Peyer's patch (tissue), 4 donors: ENCODE results near the gene ELMO1. TPM values are rescaled to one million over a fixed set of nuclear protein-coding genes. Genes with fewer than 3 reads are reported as not detected.

Experiments
- DNase-seq, 3 donors: peaks; one replicate each; pipeline ENCODE4 v3.0.0-alpha.2; 2017 to 2019
- H3K27ac ChIP-seq, 4 donors: fragments of 200-600 bp; sonication (generic); one replicate each; pipeline ENCODE4 v1.5.1; 2016 to 2019
- H3K27me3 ChIP-seq, 2 donors: fragments of 200-600 bp; sonication (generic); one replicate each; pipeline ENCODE4 v1.5.1; 2019
- H3K36me3 ChIP-seq, 3 donors: fragments of 200-600 bp; sonication (generic); one replicate each; pipeline ENCODE4 v1.5.1; 2016 to 2019
- H3K4me1 ChIP-seq, 4 donors: fragments of 200-600 bp; sonication (generic); one replicate each; pipeline ENCODE4 v1.5.1; 2016 to 2019
- H3K4me3 ChIP-seq, 4 donors: fragments of 200-600 bp; sonication (generic); 1 replicate in 3 of 4; 2 replicates in 1 of 4; pipeline ENCODE4 v1.5.1; 2016 to 2019; ENCODE audit warnings: mild to moderate bottlenecking in 1 of 4
- H3K9me3 ChIP-seq, 4 donors: fragments of 200-600 bp; sonication (generic); one replicate each; pipeline ENCODE4 v1.5.1; 2016 to 2019; ENCODE audit warnings: mild to moderate bottlenecking in 1 of 4
- POLR2A ChIP-seq, 2 donors: fragments of 450-650 bp; IDR thresholded peaks; one replicate each; pipeline ENCODE4 v1.5.1; 2017; ENCODE audit warnings: antibody characterized with exemption in 2 of 2, mild to moderate bottlenecking in 2 of 2, moderate library complexity in 2 of 2
- total RNA-seq, 4 donors: library from RNA; depleted of rRNA; stranded (reverse); fragments of >200 nt; gene quantifications; one replicate each; pipeline ENCODE4 v1.1.0, GENCODE V29; 2016
- TF ChIP-seq, protein P1 (sequence below), 6 experiments: fragments of 450-650 bp in 4 of 6; fragments of 200-600 bp in 2 of 6; sonication (generic) in 1 of 6; IDR thresholded peaks; one replicate each; pipeline ENCODE4 v1.5.1; 2017 to 2019; ENCODE audit warnings: antibody characterized with exemption in 6 of 6, mild to moderate bottlenecking in 3 of 6, moderate library complexity in 1 of 6

Gene ELMO1
- total RNA-seq, 4 donors from 2014 or later: 43.1 to 381 (median 72.2) TPM

DNA sequence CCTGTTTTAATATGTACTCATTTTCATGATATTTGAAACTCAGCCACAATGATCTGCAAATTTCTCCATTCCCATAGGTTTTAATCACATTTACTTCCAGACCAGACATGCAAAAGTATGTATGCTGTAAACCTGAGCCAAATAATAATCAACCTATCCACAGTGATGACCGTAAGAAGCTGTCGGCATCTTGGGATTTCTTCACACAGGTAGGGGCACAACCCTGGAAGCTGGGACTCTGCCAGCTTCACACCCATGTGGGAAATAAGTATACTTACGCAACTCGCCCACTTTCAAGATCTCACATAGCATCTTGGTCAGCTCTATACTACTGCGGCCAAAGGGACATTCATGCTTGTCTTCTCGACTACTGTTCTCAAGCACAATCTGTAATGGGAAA lies 352.3 kb downstream of the ELMO1 start:
- no peak for DNase-seq
- TF ChIP-seq POLR2A (IDR thresholded peaks at IDR 0.05): no peak
- TF ChIP-seq, protein P1, sequence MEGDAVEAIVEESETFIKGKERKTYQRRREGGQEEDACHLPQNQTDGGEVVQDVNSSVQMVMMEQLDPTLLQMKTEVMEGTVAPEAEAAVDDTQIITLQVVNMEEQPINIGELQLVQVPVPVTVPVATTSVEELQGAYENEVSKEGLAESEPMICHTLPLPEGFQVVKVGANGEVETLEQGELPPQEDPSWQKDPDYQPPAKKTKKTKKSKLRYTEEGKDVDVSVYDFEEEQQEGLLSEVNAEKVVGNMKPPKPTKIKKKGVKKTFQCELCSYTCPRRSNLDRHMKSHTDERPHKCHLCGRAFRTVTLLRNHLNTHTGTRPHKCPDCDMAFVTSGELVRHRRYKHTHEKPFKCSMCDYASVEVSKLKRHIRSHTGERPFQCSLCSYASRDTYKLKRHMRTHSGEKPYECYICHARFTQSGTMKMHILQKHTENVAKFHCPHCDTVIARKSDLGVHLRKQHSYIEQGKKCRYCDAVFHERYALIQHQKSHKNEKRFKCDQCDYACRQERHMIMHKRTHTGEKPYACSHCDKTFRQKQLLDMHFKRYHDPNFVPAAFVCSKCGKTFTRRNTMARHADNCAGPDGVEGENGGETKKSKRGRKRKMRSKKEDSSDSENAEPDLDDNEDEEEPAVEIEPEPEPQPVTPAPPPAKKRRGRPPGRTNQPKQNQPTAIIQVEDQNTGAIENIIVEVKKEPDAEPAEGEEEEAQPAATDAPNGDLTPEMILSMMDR (IDR thresholded peaks at IDR 0.05): no peak
- no peak overlapping the region for H3K4me3 ChIP-seq

DNA sequence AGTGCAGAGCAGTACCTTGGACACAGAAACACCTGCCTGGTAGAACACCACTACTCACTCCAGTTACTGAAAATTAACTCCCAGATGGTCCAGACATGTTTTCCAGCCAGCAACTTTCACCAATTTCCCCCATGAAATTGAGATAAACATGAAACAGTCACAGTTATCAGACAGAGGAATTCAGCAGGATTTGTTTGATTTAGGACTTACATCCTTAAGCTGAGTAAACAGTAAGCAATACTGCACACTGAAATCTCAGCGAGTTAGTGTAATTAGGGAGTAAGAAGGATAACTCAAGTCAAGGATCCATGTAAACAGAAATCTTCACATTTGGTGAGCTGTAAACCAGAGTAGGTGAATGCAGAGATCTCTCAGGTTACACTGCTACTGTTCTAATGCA lies 353.5 kb downstream of the ELMO1 start:
- H3K9me3 ChIP-seq: no peaks in the 10 kb centered on the region

More for the DNA sequence above, 352.3 kb downstream of the ELMO1 start:
- Histone ChIP-seq H3K27ac (no peak overlapping the region), H3K4me1 (no peaks in the 10 kb centered on the region), H3K27me3 (no peaks in the 10 kb centered on the region), H3K36me3 (no peaks in the 10 kb centered on the region), H3K9me3 (no peaks in the 10 kb centered on the region)

DNA sequence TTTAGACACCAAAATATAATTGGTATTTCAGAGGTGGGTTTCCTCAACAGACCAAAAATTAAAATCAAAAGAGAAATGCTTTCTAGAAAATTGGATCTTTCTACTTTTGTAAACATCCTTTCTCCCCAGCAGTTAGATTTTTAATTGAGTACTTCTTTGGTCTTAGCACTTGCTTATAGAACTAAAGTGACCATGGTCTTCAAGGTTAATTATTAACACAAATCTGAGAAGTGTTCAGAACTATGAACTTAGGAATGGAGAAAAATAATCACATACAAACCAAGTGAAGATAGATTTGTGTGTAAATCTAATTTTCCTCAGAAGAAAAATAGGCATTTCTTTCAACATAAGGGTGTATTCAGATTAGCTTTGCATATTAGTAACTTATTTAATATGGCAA lies 355.4 kb downstream of the ELMO1 start:
- Histone ChIP-seq H3K36me3 (no peaks in the 10 kb centered on the region), H3K4me1 (no peaks in the 10 kb centered on the region), H3K9me3 (no peaks in the 10 kb centered on the region), H3K27me3 (no peaks in the 10 kb centered on the region), H3K27ac (no peak overlapping the region), H3K4me3 (no peak overlapping the region)
- DNase-seq: no peak
- no peak for TF ChIP-seq POLR2A (IDR thresholded peaks at IDR 0.05)
- TF ChIP-seq, protein P1 (IDR thresholded peaks at IDR 0.05): no peak

More for the DNA sequence above, 353.5 kb downstream of the ELMO1 start:
- Histone ChIP-seq H3K27ac (no peak overlapping the region), H3K4me3 (no peak overlapping the region), H3K27me3 (no peaks in the 10 kb centered on the region), H3K36me3 (no peaks in the 10 kb centered on the region), H3K4me1 (no peaks in the 10 kb centered on the region)
- no peak for DNase-seq
- no peak for TF ChIP-seq POLR2A (IDR thresholded peaks at IDR 0.05)
- TF ChIP-seq, protein P1 (IDR thresholded peaks at IDR 0.05): no peak

DNA sequence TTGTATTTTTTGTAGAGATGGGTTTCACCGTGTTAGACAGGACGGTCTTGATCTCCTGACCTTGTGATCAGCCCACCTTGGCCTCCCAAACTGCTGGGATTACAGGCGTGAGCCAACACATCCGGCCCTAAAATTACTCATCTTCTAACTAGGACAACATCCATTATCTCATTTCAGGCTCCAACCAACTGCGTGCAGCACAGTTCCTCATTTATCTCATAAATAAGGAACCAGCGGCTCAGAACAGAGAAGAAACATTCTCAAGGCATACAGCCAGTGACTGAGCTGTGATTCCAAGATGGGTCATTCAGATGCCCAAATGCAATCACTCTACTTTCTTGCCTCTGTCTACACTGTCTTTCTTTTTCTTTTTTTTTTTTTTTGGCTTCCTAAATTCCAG lies 356.1 kb downstream of the ELMO1 start:
- no peak for DNase-seq
- H3K4me3 ChIP-seq: no peak overlapping the region

DNA sequence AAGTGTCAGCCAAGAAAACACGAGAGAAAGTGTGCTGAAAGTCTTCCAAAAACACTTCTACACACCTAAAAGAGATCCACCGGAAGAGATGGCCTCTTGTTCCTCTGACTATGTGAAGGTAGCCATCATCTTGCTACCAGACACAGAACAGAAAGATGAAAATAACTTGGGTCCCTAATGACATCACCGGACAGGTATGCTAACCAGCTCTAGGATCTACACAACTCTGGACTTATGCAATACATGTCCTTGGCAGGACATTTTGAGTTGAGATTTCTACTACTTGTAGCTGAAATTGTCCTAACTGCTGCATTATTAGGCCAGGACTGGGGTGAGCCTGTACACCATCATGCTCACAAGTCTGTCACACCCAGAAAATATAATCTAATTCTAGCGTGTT lies 358.7 kb downstream of the ELMO1 start:
- Histone ChIP-seq H3K27me3 (no peaks in the 10 kb centered on the region), H3K27ac (no peak overlapping the region), H3K9me3 (no peaks in the 10 kb centered on the region), H3K4me1 (no peaks in the 10 kb centered on the region), H3K36me3 (no peaks in the 10 kb centered on the region), H3K4me3 (no peak overlapping the region)
- TF ChIP-seq, protein P1 (IDR thresholded peaks at IDR 0.05): no peak
- no peak for TF ChIP-seq POLR2A (IDR thresholded peaks at IDR 0.05)
- DNase-seq: no peak

More for the DNA sequence above, 356.1 kb downstream of the ELMO1 start:
- Histone ChIP-seq H3K27ac (no peak overlapping the region), H3K36me3 (no peaks in the 10 kb centered on the region), H3K9me3 (no peaks in the 10 kb centered on the region), H3K27me3 (no peaks in the 10 kb centered on the region), H3K4me1 (no peaks in the 10 kb centered on the region)
- TF ChIP-seq POLR2A (IDR thresholded peaks at IDR 0.05): no peak
- TF ChIP-seq, protein P1 (IDR thresholded peaks at IDR 0.05): no peak

DNA sequence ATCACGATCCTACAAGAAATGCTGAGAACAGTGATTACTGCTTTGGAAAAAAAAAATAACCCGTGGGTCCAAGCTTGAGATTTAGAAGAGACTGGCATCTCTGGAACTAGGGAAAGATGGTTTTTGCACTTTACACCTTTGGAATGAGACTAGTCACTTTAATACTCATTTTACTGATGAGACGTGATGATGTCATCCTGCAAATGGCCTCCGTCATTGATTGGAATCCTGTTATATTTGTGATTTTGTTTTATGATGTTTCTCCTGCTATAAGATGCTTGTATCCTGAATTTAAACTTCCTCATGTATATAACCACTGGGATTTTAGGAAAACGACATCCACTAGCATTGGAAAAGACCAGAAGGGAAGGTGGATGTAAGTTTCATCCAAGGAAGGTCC lies 363.1 kb downstream of the ELMO1 start:
- Histone ChIP-seq H3K9me3 (no peaks in the 10 kb centered on the region), H3K4me3 (no peak overlapping the region), H3K27ac (no peak overlapping the region), H3K4me1 (no peaks in the 10 kb centered on the region), H3K27me3 (no peaks in the 10 kb centered on the region), H3K36me3 (no peaks in the 10 kb centered on the region)
- no peak for TF ChIP-seq POLR2A (IDR thresholded peaks at IDR 0.05)
- TF ChIP-seq, protein P1 (IDR thresholded peaks at IDR 0.05): no peak
- DNase-seq: no peak
